ENCODE data around the gene CBY3.
"Not testable (repeated sequence)": the region's sequence is repeated elsewhere in the genome, so short reads cannot be mapped to it uniquely, and the experiment has no call there.

Gene CBY3

GRCh38 chr5:179696603-179697002 is 15.8 kb upstream of the CBY3 start:
- no peak overlapping the region for H3K4me3 ChIP-seq (ENCODE audit: low read depth, low read length)
- no peak for TF ChIP-seq CTCF (IDR thresholded peaks at IDR 0.05; ENCODE audit: low read depth, low read length)

GRCh38 chr5:179694561-179694960 is 13.7 kb upstream of the CBY3 start:
- no peak for TF ChIP-seq CTCF (IDR thresholded peaks at IDR 0.05; ENCODE audit: low read depth, low read length)
- H3K4me3 ChIP-seq (ENCODE audit: low read depth, low read length) = no peak overlapping the region

- H3K4me3 ChIP-seq (ENCODE audit: low read depth, low read length) = not testable (repeated sequence)
These were observed 8.4 kb upstream of the CBY3 start for GRCh38 chr5:179689212-179689611.

- H3K4me3 ChIP-seq (ENCODE audit: low read depth, low read length) = no peak overlapping the region
- TF ChIP-seq CTCF (IDR thresholded peaks at IDR 0.05; ENCODE audit: low read depth, low read length) = no peak
These were observed 637 bp downstream of the CBY3 start for GRCh38 chr5:179680014-179680779.

GRCh38 chr5:179679014-179679674 is 1.7 kb downstream of the CBY3 start:
- peak; percentile 9; the same call in 1 of the 2 replicates for TF ChIP-seq CTCF (IDR thresholded peaks at IDR 0.05; ENCODE audit: low read depth, low read length)

GRCh38 chr5:179678223-179679013 is 2.4 kb downstream of the CBY3 start:
- TF ChIP-seq CTCF (IDR thresholded peaks at IDR 0.05; ENCODE audit: low read depth, low read length) = no peak
- H3K4me3 ChIP-seq (ENCODE audit: low read depth, low read length) = peak overlapping the region; percentile 89

More at GRCh38 chr5:179679014-179679674, 1.7 kb downstream of the CBY3 start:
- H3K4me3 ChIP-seq (ENCODE audit: low read depth, low read length) = peak overlapping the region; percentile 89

- no peak overlapping the region for H3K4me3 ChIP-seq (ENCODE audit: low read depth, low read length)
- peak; percentile 92 for TF ChIP-seq CTCF (IDR thresholded peaks at IDR 0.05; ENCODE audit: low read depth, low read length)
These were observed 12.4 kb downstream of the CBY3 start for GRCh38 chr5:179668391-179668790.

GRCh38 chr5:179661647-179662046 is 19.2 kb downstream of the CBY3 start:
- not testable (repeated sequence) for H3K4me3 ChIP-seq (ENCODE audit: low read depth, low read length)

GRCh38 chr5:179658179-179658856 is 22.5 kb downstream of the CBY3 start:
- peak overlapping the region; percentile 69 for H3K4me3 ChIP-seq (ENCODE audit: low read depth, low read length)

- H3K4me3 ChIP-seq (ENCODE audit: low read depth, low read length) = not testable (repeated sequence)
These were observed 23.3 kb downstream of the CBY3 start for GRCh38 chr5:179657302-179658178.

Measured in WI38 (cell line).